Rectal smooth muscle tissue (tissue), 1 donor: ENCODE results near the gene SOX5.

Source experiments
- H3K27ac ChIP-seq: one replicate; pipeline ENCODE4 v1.7.0; 2013; ENCODE audit warnings: low read depth, low read length, inconsistent platforms
- H3K27me3 ChIP-seq: one replicate; pipeline ENCODE4 v1.7.0; 2013; ENCODE audit warnings: low read length; ENCODE audit not compliant: control insufficient read depth, insufficient read depth
- H3K36me3 ChIP-seq: one replicate; pipeline ENCODE4 v1.7.0; 2013; ENCODE audit warnings: low read length; ENCODE audit not compliant: control insufficient read depth, insufficient read depth
- H3K4me1 ChIP-seq: one replicate; pipeline ENCODE4 v1.7.0; 2013; ENCODE audit warnings: low read length; ENCODE audit not compliant: control insufficient read depth, insufficient read depth
- H3K4me3 ChIP-seq: one replicate; pipeline ENCODE4 v1.7.0; 2013; ENCODE audit warnings: low read length
- H3K9ac ChIP-seq: one replicate; pipeline ENCODE4 v1.7.0; 2013; ENCODE audit warnings: low read length

SOX5 gene

DNA sequence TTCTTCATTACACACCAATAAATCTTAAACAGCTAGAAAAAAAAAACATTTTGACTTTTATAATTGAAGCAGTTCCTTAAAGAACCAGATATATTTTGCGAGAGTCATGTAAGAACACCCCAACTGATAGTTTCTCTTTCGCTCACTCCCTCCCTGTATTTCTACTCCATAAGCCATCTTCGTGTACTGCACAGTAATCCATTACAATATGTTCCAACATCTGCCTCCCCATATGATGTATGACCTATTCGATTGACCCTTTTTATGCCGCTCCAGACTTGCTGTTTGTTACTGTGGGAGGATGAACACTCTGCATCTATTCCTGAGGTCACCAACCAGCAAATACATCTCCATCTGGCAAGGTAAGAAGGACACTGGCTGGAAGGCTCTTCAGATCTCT lies 331.7 kb downstream of the SOX5 start:
- H3K27me3 ChIP-seq, result no peaks in the 10 kb centered on the region
- no peak overlapping the region for H3K9ac ChIP-seq
- H3K4me3 ChIP-seq, result no peak overlapping the region
- peaks cover 5% of the 10 kb centered on the region for H3K4me1 ChIP-seq
- H3K27ac ChIP-seq, result no peak overlapping the region
- H3K36me3 ChIP-seq, result no peaks in the 10 kb centered on the region

DNA sequence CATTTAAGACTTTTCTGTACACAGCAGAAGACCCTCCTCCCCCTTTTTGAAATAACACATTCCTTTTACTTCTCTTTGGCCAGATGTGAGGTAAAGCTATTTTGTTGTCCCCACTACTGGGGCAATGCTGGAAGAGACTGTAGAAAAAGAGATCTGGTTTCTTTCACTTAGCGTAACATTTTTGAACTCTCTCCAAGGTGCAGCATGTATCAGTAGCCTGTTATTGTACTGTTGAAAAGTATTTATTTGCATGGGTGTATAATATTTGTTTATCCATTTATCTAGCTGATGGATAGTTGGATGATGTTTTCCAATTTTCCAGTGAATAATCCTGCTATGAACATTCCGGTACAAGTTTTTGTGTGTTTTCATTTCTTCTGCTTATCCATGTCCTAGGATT lies 335.2 kb downstream of the SOX5 start:
- H3K4me3 ChIP-seq, result no peak overlapping the region
- peaks cover 5% of the 10 kb centered on the region for H3K4me1 ChIP-seq
- peak overlapping the region; percentile 55 for H3K27ac ChIP-seq
- no peaks in the 10 kb centered on the region for H3K27me3 ChIP-seq
- no peaks in the 10 kb centered on the region for H3K36me3 ChIP-seq
- no peak overlapping the region for H3K9ac ChIP-seq

DNA sequence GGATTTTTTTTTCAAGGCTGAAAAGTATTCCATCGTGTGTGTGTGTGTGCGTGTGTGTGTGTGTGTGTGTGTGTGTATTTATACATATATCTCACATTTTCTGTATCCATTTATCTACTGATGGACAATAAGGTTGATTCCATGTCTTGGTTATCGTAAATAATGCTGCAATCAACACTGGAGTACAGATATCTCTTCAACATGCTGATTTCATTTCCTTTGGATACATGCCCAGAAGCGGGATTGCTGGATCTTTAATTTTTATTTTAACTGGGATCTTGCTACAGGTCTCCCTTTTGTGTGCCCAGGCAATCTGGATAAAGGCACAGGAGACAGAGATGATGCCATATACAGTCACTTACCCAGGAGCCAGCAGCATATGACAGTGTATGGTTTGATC lies 338.1 kb downstream of the SOX5 start:
- Histone ChIP-seq H3K27ac (no peak overlapping the region), H3K4me1 (peaks cover 5% of the 10 kb centered on the region), H3K27me3 (no peaks in the 10 kb centered on the region), H3K4me3 (no peak overlapping the region), H3K36me3 (no peaks in the 10 kb centered on the region), H3K9ac (no peak overlapping the region)

DNA sequence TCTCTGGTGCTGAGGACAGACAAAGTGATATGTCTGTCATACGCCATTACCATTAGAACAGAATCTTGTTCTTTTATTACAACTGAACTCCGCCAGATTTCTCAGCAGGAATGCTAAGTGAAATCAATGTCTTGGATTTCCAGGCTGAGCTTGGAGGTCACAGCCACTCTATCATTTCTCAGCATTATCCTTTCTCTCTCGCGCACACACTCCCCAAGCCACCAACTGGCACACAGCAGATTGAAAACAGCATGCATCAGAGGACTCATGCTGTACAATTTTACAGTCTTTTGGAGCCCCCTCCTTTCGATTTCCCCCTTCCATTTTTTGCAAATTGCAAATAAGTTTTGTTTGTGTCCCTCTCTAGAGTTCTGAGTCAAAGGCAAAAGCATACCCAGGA lies 348.6 kb downstream of the SOX5 start:
- Histone ChIP-seq H3K27me3 (no peaks in the 10 kb centered on the region), H3K36me3 (no peaks in the 10 kb centered on the region), H3K4me1 (no peaks in the 10 kb centered on the region), H3K4me3 (no peak overlapping the region), H3K27ac (no peak overlapping the region), H3K9ac (no peak overlapping the region)

DNA sequence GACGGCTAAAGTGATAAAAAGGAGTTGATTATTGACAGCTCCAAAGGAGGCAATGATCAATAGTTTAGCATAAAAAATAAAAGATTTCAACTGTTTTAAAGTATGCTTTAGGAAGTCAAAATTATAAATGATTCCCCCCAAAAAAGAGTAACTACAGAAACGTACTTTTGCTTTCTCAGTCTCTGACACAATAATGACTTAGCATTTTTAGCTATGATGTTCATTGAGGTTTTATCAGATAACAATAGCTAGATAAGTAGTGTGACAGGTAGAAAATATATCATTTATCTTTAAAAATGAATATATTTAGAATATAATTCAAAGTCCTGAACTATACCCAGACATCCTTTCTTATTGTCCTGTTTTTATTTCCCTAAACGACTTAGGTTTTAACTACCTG lies 352.9 kb downstream of the SOX5 start:
- H3K4me1 ChIP-seq, result no peaks in the 10 kb centered on the region
- H3K27me3 ChIP-seq, result no peaks in the 10 kb centered on the region
- H3K36me3 ChIP-seq, result no peaks in the 10 kb centered on the region
- no peak overlapping the region for H3K4me3 ChIP-seq
- no peak overlapping the region for H3K9ac ChIP-seq
- no peak overlapping the region for H3K27ac ChIP-seq

DNA sequence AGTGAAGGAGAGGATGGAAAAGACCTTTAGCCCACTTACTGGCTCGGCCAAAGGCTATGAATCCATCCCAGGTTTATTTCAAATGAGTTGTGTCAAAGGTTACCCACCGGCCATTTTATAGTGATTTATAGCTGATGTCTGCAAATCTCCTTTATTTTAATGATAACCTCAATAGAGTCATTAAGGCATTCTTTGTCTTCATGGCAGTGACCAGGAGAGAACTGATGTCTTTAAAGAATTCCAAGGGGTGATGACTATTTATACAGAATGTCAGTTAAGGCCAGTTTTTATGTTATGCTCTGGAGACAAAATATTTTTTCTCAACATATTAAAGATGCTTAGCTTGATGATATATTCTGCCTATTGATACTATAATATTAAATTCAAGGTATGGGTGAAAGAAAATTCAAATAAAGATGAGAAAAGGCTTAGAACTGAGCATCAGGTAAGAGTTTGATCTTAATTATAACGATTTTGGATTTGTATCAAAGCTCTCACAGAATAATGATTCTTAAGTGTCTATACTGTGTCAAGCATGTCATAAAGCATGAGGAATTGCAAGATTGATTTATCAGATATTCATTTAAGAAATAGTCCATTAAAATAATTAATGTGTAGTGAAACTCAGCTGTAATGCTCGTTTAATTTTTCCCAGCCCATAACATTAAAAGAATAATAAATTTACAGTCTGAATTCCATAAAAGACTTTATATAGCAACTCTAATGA lies 361.5 kb downstream of the SOX5 start:
- Histone ChIP-seq H3K27me3 (no peaks in the 10 kb centered on the region), H3K9ac (no peak overlapping the region), H3K4me1 (no peaks in the 10 kb centered on the region), H3K27ac (no peak overlapping the region), H3K4me3 (no peak overlapping the region), H3K36me3 (no peaks in the 10 kb centered on the region)

DNA sequence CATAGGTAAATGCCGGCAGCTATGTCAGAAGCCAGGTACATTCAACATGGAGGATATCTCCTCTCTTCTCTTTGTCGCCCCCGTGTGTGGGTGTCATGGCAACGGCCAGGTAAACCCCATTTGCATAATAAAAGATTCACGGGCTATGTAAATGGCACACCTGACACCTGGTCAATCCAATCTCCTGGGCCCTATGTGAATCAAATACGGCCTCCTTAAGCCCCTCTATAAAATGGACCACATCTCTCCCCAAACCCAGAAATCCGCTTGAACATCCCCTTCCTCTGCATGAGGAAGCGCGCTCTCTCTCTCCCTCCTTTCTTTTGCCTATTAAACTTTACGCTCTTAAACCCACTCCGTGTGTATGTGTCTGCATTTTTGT lies 363.7 kb downstream of the SOX5 start:
- H3K27me3 ChIP-seq, result no peaks in the 10 kb centered on the region
- no peak overlapping the region for H3K27ac ChIP-seq
- no peak overlapping the region for H3K9ac ChIP-seq
- no peaks in the 10 kb centered on the region for H3K36me3 ChIP-seq
- no peaks in the 10 kb centered on the region for H3K4me1 ChIP-seq
- no peak overlapping the region for H3K4me3 ChIP-seq

DNA sequence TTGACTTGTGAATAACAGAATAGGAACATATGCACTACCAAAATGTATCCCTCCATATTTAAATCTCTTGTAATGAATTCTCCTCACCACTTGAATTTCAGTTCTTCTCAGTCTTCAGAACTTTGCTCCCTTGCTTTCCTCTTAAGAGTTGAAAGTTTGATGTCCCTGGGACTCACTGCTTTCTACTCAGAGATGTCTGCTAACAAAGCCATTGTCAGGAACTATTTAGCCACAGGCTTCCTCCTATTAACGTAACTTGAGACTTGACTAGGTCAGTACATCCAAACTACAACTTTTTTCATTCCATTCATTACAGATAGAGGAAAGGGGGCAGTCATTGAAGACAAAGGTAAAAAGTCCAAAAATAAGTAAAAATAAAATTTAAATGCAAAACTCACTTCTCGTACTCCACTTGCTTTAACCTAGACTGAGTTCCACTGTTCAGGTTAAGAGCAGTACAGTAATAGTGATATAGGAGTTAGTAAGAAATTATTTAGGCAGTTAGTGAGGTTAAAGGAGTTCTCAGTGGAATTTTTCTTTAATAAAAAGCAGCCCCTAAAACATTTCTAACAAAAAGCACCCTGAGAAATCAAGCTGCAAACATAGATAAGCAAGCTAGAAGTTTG lies 364.2 kb downstream of the SOX5 start:
- H3K36me3 ChIP-seq, result no peaks in the 10 kb centered on the region

DNA sequence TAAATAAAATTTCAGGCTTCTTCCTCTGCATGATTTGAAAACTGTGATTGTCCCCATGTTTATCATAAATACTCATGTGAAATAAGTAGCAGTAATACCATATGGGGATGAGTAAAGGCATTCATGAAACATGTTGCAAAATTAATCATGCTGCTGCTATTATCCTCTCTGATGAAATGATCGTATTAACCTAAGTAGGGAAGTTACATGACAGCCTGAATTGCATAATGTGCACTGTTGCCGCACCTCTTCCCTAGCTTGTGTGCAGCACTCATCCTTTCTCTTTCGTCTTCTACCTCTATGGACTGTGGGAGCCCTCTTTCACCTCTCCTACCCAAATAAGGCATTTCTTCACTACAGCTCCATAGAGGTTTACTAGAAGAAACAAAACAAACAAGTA lies 367.6 kb downstream of the SOX5 start:
- no peaks in the 10 kb centered on the region for H3K36me3 ChIP-seq
- no peak overlapping the region for H3K4me3 ChIP-seq
- H3K27me3 ChIP-seq, result no peaks in the 10 kb centered on the region
- H3K4me1 ChIP-seq, result no peaks in the 10 kb centered on the region
- H3K27ac ChIP-seq, result no peak overlapping the region
- no peak overlapping the region for H3K9ac ChIP-seq

More for the DNA sequence above, 364.2 kb downstream of the SOX5 start:
- Histone ChIP-seq H3K27me3 (no peaks in the 10 kb centered on the region), H3K4me3 (no peak overlapping the region), H3K4me1 (no peaks in the 10 kb centered on the region), H3K9ac (no peak overlapping the region), H3K27ac (no peak overlapping the region)

DNA sequence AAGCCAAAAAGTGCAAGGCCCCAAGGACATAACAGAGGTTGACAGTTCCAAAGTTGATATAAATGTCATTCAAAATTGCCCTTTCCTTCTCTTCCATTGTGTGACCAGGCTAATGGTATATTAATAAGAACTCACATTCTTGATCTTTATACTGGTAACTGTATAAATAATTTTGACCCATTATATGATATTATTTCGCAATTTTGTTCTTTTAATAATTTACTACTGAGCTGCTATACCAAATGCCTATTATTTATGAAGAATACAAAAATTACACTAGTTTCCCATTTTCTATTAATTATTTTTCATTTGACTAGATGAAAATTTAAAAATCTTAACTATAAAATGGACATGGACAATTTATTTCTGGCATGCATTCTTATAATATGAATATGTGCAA lies 370.2 kb downstream of the SOX5 start:
- no peaks in the 10 kb centered on the region for H3K4me1 ChIP-seq
- no peak overlapping the region for H3K4me3 ChIP-seq
- no peaks in the 10 kb centered on the region for H3K27me3 ChIP-seq
- no peak overlapping the region for H3K27ac ChIP-seq
- no peaks in the 10 kb centered on the region for H3K36me3 ChIP-seq
- no peak overlapping the region for H3K9ac ChIP-seq

DNA sequence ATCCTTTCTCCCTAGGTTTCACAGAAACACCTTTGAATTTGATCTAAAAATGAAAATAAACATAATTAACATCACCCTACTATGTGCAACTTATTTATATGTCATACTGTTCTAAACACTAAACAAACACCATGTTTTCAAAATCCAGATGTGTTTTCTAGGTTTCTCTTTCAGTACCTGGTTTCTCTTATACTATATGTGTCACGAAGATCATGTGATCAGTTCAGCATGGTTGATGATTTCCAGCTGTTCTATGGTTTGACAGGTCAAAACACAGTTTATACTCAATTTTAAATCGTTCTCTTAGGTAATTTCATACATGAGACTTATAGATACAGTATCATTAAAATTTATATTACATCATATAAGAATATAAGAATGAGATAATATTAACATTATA lies 373.1 kb downstream of the SOX5 start:
- Histone ChIP-seq H3K27me3 (no peaks in the 10 kb centered on the region), H3K27ac (no peak overlapping the region), H3K36me3 (no peaks in the 10 kb centered on the region), H3K4me3 (no peak overlapping the region), H3K9ac (no peak overlapping the region), H3K4me1 (no peaks in the 10 kb centered on the region)

DNA sequence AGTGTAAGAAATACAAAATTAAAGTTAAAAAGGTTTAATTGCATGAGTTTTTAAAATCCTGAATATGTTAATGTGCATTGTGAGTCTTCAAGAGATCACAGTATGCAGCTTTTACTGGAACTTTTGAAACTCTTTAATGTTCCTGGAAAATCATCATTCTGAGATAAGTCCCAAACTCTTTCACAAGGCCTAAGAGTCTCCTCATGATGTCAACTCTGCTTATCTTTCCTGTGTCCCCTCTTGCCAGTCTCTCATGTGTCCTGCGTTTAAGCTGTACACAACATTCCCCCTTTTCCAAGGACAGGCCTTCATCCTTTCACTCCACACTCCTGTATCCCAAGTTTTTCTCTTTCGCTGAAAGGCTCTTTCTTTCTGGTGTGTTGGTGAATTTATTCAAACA lies 380.1 kb downstream of the SOX5 start:
- no peak overlapping the region for H3K4me3 ChIP-seq
- no peak overlapping the region for H3K9ac ChIP-seq
- no peaks in the 10 kb centered on the region for H3K36me3 ChIP-seq
- no peaks in the 10 kb centered on the region for H3K4me1 ChIP-seq
- no peak overlapping the region for H3K27ac ChIP-seq
- H3K27me3 ChIP-seq, result no peaks in the 10 kb centered on the region

DNA sequence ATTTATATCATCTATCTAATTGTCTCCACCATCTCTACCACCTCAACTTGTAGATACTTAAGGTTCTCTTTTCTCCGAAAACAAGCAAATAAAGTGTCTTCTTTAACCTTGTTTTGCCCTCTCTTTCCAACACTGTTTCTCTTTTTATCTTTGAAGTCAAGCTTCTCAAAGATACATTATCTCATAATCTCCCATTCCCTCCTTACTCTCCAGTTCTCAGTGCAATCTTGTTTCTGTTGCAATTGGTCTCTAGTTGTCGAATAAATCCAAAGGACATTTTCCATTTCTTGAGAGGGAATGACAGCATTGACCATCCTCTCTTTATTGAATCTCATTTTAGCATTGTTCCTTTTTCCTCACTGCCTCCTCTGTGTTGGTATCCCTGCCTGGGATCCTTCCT lies 383.3 kb downstream of the SOX5 start:
- Histone ChIP-seq H3K9ac (no peak overlapping the region), H3K4me3 (no peak overlapping the region), H3K27ac (no peak overlapping the region), H3K36me3 (no peaks in the 10 kb centered on the region), H3K4me1 (no peaks in the 10 kb centered on the region), H3K27me3 (no peaks in the 10 kb centered on the region)
